Measurements from ENCODE around the gene CGREF1.

Gene CGREF1

GRCh38 chr2:27147935-27148334, 29.0 kb upstream of the CGREF1 start (continued):
- TF ChIP-seq ZNF473 (tag by site-specific recombination; IDR thresholded peaks at IDR 0.05) (no peak), ZNF48 (tag by site-specific recombination; IDR thresholded peaks at IDR 0.05) (no peak), ZXDB (tag by site-specific recombination; IDR thresholded peaks at IDR 0.05) (no peak), ZNF514 (tag by site-specific recombination; IDR thresholded peaks at IDR 0.05) (no peak)
- TF ChIP-seq, protein P1, sequence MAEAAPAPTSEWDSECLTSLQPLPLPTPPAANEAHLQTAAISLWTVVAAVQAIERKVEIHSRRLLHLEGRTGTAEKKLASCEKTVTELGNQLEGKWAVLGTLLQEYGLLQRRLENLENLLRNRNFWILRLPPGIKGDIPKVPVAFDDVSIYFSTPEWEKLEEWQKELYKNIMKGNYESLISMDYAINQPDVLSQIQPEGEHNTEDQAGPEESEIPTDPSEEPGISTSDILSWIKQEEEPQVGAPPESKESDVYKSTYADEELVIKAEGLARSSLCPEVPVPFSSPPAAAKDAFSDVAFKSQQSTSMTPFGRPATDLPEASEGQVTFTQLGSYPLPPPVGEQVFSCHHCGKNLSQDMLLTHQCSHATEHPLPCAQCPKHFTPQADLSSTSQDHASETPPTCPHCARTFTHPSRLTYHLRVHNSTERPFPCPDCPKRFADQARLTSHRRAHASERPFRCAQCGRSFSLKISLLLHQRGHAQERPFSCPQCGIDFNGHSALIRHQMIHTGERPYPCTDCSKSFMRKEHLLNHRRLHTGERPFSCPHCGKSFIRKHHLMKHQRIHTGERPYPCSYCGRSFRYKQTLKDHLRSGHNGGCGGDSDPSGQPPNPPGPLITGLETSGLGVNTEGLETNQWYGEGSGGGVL (tag by site-specific recombination; IDR thresholded peaks at IDR 0.05), result no peak

GRCh38 chr2:27145682-27146081, 26.8 kb upstream of the CGREF1 start:
- POLR2A ChIA-PET, result no interaction called here
- Histone ChIP-seq H3K9me3 (ENCODE audit: control insufficient read depth, insufficient read depth, low read depth, low read length) (no peaks in the 10 kb centered on the region), H3K4me3 (ENCODE audit: low read depth, low read length) (no peak overlapping the region), H3K4me1 (ENCODE audit: control insufficient read depth, insufficient read depth, low read length) (no peaks in the 10 kb centered on the region), H3K27ac (ENCODE audit: extremely low read depth, low read depth, low read length) (no peak overlapping the region), H3K36me3 (ENCODE audit: control insufficient read depth in 2 of 2, insufficient read depth in 1 of 2, low read length in 2 of 2) (no peaks in the 10 kb centered on the region)
- CTCF ChIA-PET, result no interaction called here
- TF ChIP-seq ZNF768 (tag by site-specific recombination; IDR thresholded peaks at IDR 0.05) (no peak), ZNF426 (tag by site-specific recombination; IDR thresholded peaks at IDR 0.05) (no peak), ZFP3 (tag by site-specific recombination; IDR thresholded peaks at IDR 0.05; ENCODE audit: low read depth) (no peak), ZNF629 (tag by site-specific recombination; IDR thresholded peaks at IDR 0.05) (no peak), ZBTB17 (tag by site-specific recombination; IDR thresholded peaks at IDR 0.05) (0 out of 2 replicates have a peak, but pooled peaks have one; percentile 23), BCL6B (tag by site-specific recombination; IDR thresholded peaks at IDR 0.05) (no peak), ZNF76 (tag by site-specific recombination; IDR thresholded peaks at IDR 0.05; ENCODE audit: borderline replicate concordance, low read depth) (no peak), ZBTB21 (tag by site-specific recombination; IDR thresholded peaks at IDR 0.05) (no peak), ZNF292 (tag by site-specific recombination; IDR thresholded peaks at IDR 0.05; ENCODE audit: borderline replicate concordance, low read depth) (no peak), ZSCAN18 (tag by site-specific recombination; IDR thresholded peaks at IDR 0.05) (no peak), ZNF701 (tag by site-specific recombination; IDR thresholded peaks at IDR 0.05) (no peak), ZNF416 (tag by site-specific recombination; IDR thresholded peaks at IDR 0.05) (no peak), SP7 (tag by site-specific recombination; IDR thresholded peaks at IDR 0.05) (peak; percentile 85), SP3 (tag by site-specific recombination; IDR thresholded peaks at IDR 0.05) (no peak)
- TF ChIP-seq, protein P2, sequence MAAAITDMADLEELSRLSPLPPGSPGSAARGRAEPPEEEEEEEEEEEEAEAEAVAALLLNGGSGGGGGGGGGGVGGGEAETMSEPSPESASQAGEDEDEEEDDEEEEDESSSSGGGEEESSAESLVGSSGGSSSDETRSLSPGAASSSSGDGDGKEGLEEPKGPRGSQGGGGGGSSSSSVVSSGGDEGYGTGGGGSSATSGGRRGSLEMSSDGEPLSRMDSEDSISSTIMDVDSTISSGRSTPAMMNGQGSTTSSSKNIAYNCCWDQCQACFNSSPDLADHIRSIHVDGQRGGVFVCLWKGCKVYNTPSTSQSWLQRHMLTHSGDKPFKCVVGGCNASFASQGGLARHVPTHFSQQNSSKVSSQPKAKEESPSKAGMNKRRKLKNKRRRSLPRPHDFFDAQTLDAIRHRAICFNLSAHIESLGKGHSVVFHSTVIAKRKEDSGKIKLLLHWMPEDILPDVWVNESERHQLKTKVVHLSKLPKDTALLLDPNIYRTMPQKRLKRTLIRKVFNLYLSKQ (tag by site-specific recombination; IDR thresholded peaks at IDR 0.05; ENCODE audit: borderline replicate concordance), result no peak
- TF ChIP-seq, protein P3, sequence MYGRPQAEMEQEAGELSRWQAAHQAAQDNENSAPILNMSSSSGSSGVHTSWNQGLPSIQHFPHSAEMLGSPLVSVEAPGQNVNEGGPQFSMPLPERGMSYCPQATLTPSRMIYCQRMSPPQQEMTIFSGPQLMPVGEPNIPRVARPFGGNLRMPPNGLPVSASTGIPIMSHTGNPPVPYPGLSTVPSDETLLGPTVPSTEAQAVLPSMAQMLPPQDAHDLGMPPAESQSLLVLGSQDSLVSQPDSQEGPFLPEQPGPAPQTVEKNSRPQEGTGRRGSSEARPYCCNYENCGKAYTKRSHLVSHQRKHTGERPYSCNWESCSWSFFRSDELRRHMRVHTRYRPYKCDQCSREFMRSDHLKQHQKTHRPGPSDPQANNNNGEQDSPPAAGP (tag by site-specific recombination; IDR thresholded peaks at IDR 0.05), result no peak

Measured in HEK293 (cell line).